Measurements from ENCODE around the gene CLDN16.

CLDN16 gene

DNA sequence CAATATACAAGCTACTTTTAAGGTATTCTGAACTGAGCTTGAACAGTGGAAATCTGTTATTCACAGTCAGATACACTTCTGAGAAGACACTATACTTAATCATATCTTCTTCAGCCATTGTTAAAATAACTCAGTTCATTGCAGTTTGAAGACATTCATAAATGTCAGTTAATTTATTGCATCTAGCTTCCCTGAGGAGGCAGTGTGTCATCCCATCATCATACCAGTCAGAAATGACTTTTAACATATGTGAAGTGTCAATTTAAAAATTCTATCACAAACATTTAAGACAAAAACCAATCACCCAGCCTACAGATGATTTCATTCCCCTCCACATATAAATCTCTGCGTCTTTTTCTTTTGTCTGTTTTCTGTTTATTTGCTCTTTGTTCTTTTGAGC, 54.3 kb downstream of the CLDN16 start:
- no peak for DNase-seq (ENCODE audit: low read depth in 2 of 2)

DNA sequence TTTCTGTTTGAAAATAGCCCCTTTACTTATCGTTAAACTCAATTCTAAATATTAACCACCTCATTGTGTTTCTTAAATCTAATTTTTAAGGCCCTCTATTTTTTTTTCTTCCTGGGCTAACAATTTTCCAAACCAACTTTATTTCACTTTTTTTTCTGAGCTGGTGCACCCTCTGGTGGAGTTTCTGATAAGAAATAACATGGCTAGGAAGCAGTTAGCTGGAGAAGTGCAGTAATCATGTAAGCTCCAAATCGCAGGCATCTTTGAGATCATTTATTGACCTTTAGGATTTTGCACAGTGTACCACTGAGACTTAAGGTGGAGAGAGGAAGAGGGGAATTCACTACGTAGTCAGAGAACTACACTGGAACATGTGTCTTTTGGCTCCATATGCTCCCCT, 55.3 kb downstream of the CLDN16 start:
- DNase-seq (ENCODE audit: low read depth in 2 of 2): no peak

DNA sequence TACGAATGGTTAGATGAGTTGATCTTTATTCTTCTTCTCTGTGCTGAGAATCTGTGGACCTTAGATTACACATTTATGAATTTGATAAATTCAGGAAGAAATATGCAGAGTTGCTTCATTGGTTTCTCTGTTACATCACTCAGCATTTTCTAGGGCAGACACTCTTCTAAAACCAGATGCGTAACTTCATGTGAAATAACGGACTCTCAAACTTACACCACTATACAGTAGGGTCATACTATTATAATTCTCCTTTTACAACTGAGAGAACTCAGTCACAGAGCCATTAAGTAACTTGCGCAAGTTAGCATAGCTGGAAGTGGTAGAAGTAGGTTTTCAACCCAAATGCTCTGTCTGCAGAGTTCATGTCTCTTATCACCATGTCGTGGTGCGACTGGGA, 56.0 kb downstream of the CLDN16 start:
- no peak for DNase-seq (ENCODE audit: low read depth in 2 of 2)

- no peak for DNase-seq (ENCODE audit: low read depth in 2 of 2)
Measured at GRCh38 chr3:190444576-190445145, 56.7 kb downstream of the CLDN16 start.

DNA sequence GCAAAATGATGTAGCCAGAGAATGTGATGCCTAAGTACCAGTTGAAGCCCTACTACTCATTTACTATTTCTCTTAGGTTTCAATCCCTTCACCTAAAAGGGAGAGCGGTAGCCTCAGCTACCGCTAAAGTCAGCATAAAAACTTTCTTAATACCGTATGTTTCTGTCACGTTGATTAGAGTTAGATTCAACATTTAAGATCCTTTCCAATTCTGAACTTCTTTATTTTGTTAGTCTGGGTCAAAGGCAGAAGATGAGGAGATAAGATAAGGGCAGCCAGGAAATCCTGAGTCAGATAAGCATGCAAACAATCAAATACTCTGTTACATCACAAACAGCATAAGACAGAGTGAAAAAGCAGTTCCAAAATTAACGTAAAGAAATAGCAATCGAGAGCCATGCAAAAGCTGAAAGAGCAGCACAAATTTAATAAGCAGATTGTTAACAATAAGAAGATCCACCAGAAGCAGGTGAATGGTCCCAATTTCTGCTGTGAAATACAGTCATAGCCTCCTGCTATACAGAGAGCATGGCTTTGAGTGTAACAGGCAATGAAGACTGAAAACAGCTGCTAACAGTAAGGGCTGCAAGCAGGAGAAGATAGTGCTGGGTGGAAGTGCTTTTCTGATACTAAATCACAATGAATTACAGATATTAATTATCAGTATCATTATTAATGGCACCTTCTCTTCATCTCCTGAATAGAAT, 58.8 kb downstream of the CLDN16 start:
- DNase-seq (ENCODE audit: low read depth in 2 of 2): no peak

DNA sequence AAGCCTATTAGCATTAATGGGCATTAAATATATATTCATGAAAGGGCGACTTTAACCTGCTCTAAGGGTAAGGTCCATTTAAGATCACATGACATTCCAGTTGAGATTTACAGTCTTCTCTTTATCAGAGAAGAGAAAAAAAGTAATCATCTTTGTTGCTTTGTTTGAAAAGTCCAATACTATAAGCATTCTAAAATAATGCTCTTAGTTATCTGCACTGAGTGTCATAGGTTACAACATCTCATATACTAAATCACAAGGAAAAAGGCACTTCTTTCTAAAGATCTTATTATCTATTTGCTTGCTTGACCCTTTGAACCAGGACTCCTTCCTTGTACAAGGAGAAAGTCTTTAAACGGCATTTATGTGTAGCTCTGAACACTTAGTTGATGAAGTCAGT, 60.3 kb downstream of the CLDN16 start:
- no peak for DNase-seq (ENCODE audit: low read depth in 2 of 2)

DNA sequence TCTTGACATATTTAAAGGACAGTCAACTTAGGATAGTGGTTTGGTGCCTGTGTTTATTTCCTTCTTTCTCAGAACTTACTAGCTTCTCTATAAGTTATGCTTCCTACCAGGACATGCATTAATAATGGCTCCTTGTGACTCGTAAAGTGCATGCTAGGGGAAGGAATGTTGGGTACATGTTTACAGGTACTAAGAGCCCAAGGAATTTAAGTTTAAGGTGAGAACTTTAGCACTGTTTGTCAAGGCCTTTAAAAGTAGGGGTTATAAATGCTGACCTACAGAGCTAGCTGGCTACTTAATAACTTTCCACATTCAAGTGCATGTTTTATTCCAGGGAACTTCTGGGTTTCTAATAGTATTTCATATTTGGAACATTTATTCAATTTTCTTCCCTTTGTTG, 61.8 kb downstream of the CLDN16 start, which contains the start of gene TMEM207:
TMEM207 (minus strand) TSS at position 101 of the 400 bp plus-strand sequence; CDS start at position 9, 92 bp downstream.
- no peak for DNase-seq (ENCODE audit: low read depth in 2 of 2)

DNA sequence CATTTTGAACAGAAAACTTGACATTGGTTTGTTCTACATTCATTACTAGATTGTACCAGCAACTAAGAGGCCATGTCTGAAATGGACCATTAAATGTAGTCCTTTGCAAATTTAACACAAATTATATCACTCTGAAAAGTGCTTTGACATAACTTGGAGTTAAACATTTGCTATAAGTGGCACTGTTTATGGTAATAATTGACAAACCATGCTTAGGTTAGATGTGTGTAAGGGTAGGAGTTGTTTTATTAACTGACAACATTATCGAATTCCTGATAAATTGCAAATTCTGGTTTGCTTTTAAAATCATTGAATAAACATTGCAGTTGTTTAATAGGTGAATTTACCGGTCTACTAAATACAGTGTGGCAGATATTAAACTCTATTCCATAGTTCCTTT, 67.9 kb downstream of the CLDN16 start:
- DNase-seq (ENCODE audit: low read depth in 2 of 2): no peak

DNA sequence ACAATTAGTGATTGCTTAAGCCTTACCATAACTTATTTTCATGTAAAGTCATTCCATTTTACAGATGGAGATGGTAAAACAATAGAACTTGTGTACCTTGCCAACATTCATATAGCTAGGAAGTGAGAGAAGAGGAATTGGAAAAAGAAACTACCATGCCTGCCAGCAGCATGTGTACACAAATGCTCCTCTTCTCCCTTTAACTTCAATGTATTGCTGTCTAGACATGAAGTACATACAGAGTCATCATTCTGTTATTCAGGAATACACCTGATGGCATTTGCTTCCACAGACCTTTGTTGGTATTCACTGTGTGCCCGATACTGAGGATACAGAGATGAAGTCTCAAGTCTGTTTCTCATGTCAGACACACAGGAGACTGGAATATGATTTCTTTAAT, 68.8 kb downstream of the CLDN16 start:
- no peak for DNase-seq (ENCODE audit: low read depth in 2 of 2)

DNA sequence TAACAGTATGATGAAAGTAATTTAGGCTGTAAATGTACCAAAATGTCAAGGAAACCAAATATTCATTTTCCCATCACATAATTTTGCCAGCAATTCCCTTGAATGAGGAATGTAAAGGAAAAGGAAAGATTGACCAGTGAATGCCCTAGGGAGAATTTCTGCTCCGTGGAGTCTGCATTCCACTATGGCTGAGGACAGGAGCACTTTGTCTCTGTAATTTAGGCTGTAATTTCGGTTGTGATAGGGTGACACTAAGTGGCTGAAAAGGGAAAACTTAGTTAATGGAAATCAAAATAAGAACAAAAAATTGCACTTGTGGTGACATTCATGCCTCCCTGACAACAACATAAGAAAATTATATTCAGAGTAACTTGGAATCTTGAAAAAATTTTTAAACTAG, 70.1 kb downstream of the CLDN16 start:
- no peak for DNase-seq (ENCODE audit: low read depth in 2 of 2)
